DMS53 treated with DMSO at 0.1 percent for 48 hours (cell line): ENCODE measurements around the gene TMEM106C.

Experiments
- DNase-seq: peaks from one replicate; lab custom pipeline; 2025; ENCODE audit not compliant: unreplicated experiment; lab: John Stamatoyannopoulos, UW

The TMEM106C gene, protein sequence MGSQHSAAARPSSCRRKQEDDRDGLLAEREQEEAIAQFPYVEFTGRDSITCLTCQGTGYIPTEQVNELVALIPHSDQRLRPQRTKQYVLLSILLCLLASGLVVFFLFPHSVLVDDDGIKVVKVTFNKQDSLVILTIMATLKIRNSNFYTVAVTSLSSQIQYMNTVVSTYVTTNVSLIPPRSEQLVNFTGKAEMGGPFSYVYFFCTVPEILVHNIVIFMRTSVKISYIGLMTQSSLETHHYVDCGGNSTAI

GRCh38 chr12:47963340-47964040, at the start of gene TMEM106C:
TSS of gene TMEM106C (plus strand) at chr12:47963596. CDS start at chr12:47964237, 641 bp downstream.
- DNase-seq: peak; percentile 99

DNA sequence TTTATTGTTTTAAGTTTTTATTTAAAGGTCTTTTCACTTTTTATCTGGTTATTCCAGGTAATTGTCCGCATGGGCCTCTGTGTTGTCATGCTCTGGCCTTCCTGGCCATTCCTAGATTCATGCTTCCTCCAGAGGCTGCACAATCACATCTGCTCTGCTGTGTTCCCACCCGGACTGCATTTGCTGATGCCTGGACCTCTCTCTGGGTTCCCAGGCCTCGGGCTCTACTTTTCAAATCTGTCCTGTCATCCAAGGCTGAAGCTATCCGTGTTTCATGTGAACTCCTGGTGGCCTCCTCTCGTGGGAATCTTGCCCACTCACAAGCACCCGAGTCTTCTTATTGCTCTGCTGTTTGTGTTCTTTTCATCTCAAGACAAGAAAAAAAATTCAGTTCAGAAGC, 42.5 kb upstream of the TMEM106C start:
- DNase-seq: no peak

GRCh38 chr12:47921907-47922306, 41.5 kb upstream of the TMEM106C start:
- no peak for DNase-seq

DNA sequence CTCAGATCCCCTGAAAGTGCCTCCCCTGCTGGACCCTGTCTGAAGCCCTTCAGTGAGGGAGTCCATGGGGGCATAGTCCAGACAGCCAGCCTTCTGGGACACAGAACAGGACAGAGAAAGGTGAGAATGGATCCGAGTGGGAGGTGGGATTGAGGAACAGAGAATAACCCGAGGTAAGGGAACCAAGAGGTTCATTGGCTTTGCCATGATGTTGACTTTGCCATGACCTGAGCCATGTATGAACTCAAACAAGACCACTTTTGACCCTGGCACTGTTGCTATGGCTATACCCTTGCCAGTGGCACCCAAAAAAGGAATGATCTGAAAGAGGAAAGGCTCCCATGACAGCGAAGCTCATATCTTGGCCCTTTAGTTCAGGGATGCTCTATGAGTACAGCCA, 36.0 kb upstream of the TMEM106C start:
- no peak for DNase-seq

DNA sequence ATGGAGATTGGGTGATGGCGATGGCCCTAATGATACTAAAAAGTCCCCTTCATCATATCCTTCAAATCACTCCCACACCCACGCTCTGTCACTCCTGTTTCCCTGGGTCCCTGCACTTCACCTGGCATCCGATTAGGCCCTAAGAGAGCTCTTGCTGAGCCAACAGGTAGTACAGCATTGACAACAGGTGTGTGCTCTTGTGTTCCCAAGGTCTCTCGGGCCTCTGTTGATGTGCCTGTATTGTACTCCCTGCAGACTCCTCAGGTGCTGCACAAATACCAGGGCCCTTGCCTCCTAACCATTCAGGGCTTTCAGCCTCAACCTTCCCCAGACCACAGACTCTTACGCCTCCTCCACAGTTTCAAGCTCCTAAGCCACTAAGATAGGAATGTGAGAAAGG, 32.8 kb upstream of the TMEM106C start:
- no peak for DNase-seq

DNA sequence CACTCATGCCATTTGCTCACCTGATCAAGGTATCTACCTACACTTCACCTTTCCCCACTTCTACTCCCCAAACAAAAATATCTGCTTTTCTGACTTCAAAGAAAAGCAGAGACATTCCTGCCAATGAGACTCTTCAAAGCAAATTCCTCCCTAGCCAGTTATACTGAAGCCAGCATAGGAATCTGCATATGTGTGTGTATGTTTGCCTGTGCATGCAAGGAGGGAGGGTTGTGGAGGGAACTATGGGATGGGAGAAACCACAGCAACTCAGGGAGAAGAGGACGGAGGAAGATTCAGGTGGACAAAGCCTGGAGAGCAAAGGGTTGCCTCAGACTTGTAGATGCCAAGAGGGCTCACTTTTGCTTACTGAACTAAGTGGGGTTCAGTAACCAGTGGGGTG, 32.2 kb upstream of the TMEM106C start:
- no peak for DNase-seq

DNA sequence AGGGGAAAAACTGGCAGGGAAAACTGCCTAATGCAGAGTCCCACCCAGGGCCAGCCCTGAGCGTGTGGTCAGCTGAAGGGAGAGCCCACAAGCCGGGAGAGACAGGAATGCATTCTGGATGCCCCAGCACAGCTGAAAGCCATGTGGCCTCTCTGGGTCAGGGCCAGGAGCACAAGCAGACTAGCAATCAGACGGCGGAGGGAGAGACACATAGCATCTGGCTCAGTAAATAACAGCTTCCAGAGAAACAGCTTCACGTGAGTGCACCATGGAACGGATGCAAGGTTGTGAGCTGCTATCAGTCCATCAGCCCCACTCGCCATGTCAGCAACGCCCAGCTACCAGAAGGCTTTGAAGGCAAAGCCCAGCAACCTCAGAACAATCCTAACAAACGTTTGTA, 28.2 kb upstream of the TMEM106C start:
- no peak for DNase-seq

- peak; percentile 17 for DNase-seq
Observed at GRCh38 chr12:47938093-47938492, 25.3 kb upstream of the TMEM106C start.

DNA sequence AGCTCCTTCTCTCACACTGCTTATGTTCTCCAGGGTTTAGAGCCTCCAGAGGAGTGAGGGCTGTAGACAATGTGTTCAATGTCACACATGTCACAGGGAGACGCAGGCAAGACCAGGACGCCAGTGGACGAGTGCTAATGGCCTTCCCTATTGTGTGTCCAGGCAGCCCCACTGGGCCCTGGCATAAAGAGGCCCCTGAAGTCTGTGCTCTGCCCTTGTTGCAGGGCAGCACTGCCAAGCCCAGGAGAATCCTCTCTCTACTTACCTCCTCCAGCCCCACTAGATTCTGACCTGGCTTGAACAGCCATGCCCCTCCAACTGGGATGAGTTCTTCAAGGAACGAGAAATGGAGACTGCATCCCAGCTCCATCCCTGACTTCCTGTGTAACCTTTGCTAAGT, 24.8 kb upstream of the TMEM106C start:
- no peak for DNase-seq

DNA sequence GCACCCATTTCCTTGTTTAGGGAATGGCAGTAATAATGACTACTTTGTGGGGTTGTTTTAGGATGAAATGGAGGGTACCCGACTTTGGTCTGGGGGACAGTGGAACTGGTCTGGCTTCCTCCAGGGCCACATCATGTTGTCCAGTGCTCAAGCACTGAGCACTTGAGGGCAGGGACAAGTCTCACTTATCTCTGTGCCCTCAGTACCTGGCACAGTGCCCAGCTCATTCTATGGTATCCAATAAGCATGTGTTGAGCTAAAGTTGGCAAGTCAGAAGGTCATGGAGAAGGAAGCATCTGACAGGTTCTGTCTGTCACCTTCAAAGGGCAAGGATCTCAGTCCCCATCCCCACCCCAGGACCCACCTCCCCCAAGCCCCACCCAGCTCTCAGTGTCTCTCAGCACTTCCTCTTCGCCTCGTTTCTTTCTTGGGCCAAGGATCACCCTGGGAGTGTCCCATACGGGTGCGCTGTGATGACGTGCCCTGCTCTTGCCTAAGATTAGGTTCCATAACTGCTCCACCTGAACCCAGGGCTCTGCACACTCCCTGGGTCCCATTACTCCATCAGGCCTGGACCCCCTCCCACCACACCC, 24.3 kb upstream of the TMEM106C start:
- peak; percentile 22 for DNase-seq

- no peak for DNase-seq
Observed at GRCh38 chr12:47940773-47941474, 22.5 kb upstream of the TMEM106C start.

GRCh38 chr12:47941475-47941780, 22.0 kb upstream of the TMEM106C start:
- no peak for DNase-seq

DNA sequence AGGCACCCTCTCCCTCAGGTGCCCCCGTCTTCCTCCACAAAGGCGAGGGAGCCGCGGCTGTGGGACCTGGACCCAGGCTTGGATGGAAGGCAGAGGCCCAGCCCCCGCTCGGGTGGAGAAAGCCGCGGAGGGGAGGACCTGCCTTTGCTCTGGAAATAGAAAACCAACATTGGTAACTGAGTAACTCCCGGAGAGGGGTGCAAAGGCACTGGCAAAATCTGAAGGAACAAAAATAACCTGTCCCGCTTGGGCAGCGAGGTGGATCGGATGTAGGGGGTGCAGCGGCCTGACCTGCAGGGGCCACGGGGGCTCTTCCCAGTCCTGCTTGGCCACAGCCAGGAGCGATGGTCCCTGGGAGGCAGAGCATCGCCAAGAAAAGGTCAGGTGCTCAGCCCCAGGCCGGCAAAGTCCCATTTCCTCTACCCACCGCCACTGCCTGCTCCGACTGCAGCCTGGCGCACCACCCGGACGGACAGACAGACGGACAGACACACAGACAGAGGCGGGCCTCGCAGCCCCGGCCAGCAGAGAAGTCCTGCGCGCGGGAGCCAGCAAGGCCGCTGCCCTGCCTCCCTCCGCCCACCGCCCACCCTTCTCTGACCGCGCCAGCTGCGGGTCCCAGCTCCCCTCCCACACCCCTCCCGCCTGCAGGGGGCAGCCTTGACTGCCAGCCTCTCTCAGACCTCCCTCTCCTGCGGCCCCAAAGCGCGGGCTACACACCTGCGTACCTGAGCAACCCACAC, 21.4 kb upstream of the TMEM106C start:
- DNase-seq: peak; percentile 39

DNA sequence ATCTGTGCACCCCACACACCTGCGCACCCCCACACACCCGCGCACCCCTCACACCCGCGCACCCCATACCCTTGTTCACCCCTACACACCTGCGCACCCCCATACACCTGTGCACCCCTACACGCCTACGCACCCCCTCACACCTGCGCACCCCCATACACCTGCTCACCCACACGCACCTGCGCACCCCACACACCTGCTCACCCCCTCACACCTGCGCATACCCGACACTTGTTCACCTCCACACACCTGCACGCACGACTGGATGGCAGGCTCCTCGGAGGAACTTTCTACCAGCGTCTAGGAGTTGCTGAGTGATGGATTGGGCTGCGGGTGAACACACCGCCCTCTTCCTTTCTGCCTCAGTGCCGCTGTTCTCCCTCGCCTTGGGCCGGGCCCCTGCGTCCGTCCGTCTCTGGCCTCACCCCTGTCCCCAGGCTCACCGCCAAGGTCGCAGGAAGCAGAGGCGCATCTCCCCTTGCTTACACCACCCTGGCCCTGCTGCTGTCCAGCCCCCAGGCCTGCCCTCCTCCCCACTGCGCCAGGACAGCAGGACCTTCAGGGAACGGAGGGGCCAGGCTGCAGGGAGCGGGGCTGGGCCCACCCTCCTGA, 20.7 kb upstream of the TMEM106C start:
- DNase-seq: no peak

DNA sequence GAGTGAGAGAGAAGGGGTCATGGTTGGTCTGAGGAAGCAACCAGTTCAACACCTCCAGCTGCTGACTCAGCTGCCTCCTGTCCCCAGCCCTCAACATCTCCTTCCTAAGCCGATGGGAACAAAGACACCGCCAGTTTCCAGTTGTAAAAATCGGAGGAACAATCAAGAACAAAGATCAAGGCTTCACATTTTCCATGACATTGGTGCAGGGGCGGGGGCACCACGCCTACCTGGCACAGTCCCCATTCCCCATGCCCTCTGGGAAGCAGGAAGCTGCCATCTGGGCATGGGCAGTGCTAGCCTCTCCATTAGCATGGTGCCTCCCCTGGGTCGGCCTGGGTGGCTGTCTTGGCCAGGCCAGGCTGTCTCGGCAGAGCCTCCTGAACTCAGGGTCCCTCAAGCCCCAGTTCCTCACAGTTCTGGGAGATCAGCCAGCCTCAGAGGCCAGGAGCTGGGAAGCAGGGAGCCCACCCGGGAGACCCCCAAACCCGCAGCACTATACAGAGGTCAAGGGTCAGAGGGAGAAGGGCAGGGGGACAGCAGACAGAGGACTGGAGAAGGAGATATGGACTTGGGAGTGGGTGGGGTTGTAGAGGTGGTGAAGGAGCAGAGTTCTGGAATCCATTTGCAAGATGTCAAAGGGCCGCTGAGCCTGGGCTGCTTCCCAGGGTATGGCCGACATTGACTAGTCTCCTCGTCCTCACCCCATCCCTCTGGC, 19.6 kb upstream of the TMEM106C start:
- no peak for DNase-seq

GRCh38 chr12:47944685-47945340, 18.6 kb upstream of the TMEM106C start:
- no peak for DNase-seq

GRCh38 chr12:47945341-47945728, 18.1 kb upstream of the TMEM106C start:
- no peak for DNase-seq

- DNase-seq: no peak
Observed at GRCh38 chr12:47946413-47947323, 16.7 kb upstream of the TMEM106C start.

- DNase-seq: no peak
Observed at GRCh38 chr12:47947341-47947740, 16.1 kb upstream of the TMEM106C start.
